Psoas muscle (tissue), 8 donors: ENCODE measurements around the gene CARD11. TPM values are rescaled to one million over a fixed set of nuclear protein-coding genes. Genes with fewer than 3 reads are reported as not detected.
A peak's percentile ranks its signal among the peaks of the same experiment; 100 is the strongest.

Source experiments
- ATAC-seq, 4 donors: fragments of 200-7000 bp; cut with Tn5 transposase; one replicate each; pipeline ENCODE4 v1.9.1; 2020; ENCODE audit warnings: moderate library complexity in 3 of 4, mild to moderate bottlenecking in 2 of 4
- DNase-seq, 2 donors: peaks; one replicate each; pipeline ENCODE4 v3.0.0-alpha.2; 2020
- H3K27ac ChIP-seq: fragments of 200-600 bp; one replicate; pipeline ENCODE4 v1.8.0; 2022
- H3K27me3 ChIP-seq, 3 donors: fragments of 200-600 bp in 1 of 3; one replicate each; pipeline versions ENCODE4 v1.6.1 to v1.8.0; 2013 to 2022; ENCODE audit warnings: low read length in 2 of 3, mild to moderate bottlenecking in 2 of 3, moderate library complexity in 1 of 3; ENCODE audit not compliant: insufficient read depth in 3 of 3
- H3K36me3 ChIP-seq, 2 donors: fragments of 200-600 bp in 1 of 2; one replicate each; pipeline versions ENCODE4 v1.6.1 to v1.8.0; 2013 to 2022; ENCODE audit warnings: low read depth in 1 of 2, mild to moderate bottlenecking in 1 of 2, moderate library complexity in 1 of 2; ENCODE audit not compliant: insufficient read depth in 1 of 2
- H3K4me1 ChIP-seq: fragments of 200-600 bp; one replicate; pipeline ENCODE4 v1.8.0; 2022
- H3K4me3 ChIP-seq: fragments of 200-600 bp; one replicate; pipeline ENCODE4 v1.8.0; 2022; ENCODE audit warnings: mild to moderate bottlenecking
- H3K9me3 ChIP-seq: fragments of 200-600 bp; one replicate; pipeline ENCODE4 v1.8.0; 2022
- WGBS, 3 donors: extraction: QIAGEN DNeasy Blood & Tissue Kit; methylation state at CpG; one replicate each; pipeline versions ENCODE4 v1.1.6 to v1.1.7; 2013; 5-methylcytosine and 5-hydroxymethylcytosine counted together
- intact Hi-C, 2 donors: fragments of 100-400 bp; cut with DNase I; formaldehyde crosslinking; loops; one replicate each; pipeline versions ENCODE4 v1.11.0 to v1.14.2; 2022
- polyA plus RNA-seq, 3 donors: library from polyadenylated mRNA; stranded (reverse); fragments of 200-250 nt; gene quantifications; one replicate each; pipeline ENCODE4 v1.2.3, GENCODE V29; 2013
- total RNA-seq, 4 donors: library from RNA; stranded (reverse); fragmentation: NEBNext Ultra II Directional in 2 of 4; extraction: Animal tissue kit (Norgen Biotek cat#: 25700) in 2 of 4; gene quantifications; one replicate each; pipeline versions ENCODE4 v1.2.1 to v1.2.4, GENCODE V29; 2021 to 2023
- TF ChIP-seq, protein P1 (sequence below): fragments of 200-600 bp; IDR thresholded peaks from one replicate; pipeline ENCODE4 v1.8.0; 2022; ENCODE audit warnings: antibody characterized with exemption
- donor health status: healthy with polysubstance abuse.
- donor health status: DM: no; HTN: no; CAD: no; lungs with moderate emphysema.
- donor health status: Bipolar disorder and iron deficiency.
- donor health status: healthy.
- donor health status: DM: yes; HTN: yes; CAD: no.
- donor health status: DM: no; HTN: no; CAD: no.
- donor health status: DM: no; HTN: no; CAD: no.
- donor health status: DM: yes; HTN: yes; CAD: no.

Gene CARD11
- total and polyA plus RNA-seq, 7 donors = 0.08 to 0.84 (median 0.39) TPM

- TF ChIP-seq, protein P1, sequence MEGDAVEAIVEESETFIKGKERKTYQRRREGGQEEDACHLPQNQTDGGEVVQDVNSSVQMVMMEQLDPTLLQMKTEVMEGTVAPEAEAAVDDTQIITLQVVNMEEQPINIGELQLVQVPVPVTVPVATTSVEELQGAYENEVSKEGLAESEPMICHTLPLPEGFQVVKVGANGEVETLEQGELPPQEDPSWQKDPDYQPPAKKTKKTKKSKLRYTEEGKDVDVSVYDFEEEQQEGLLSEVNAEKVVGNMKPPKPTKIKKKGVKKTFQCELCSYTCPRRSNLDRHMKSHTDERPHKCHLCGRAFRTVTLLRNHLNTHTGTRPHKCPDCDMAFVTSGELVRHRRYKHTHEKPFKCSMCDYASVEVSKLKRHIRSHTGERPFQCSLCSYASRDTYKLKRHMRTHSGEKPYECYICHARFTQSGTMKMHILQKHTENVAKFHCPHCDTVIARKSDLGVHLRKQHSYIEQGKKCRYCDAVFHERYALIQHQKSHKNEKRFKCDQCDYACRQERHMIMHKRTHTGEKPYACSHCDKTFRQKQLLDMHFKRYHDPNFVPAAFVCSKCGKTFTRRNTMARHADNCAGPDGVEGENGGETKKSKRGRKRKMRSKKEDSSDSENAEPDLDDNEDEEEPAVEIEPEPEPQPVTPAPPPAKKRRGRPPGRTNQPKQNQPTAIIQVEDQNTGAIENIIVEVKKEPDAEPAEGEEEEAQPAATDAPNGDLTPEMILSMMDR = no peak
- intact Hi-C loops = loop anchor here in 1 of 2 donors (10.0 kb wide), 1 partner anchor 1035 kb away; no protein-coding TSS in a partner anchor
- H3K27ac ChIP-seq = no peak overlapping the region
- peak in 2 of 4 donors; percentile 30 to 54 for ATAC-seq
- no peak overlapping the region for H3K4me3 ChIP-seq
- no peaks in the 10 kb centered on the region for H3K27me3 ChIP-seq
- H3K36me3 ChIP-seq = no peaks in the 10 kb centered on the region
- 68 to 84% (median 80%) methylated on average over 6 of the region's 6 CpGs for whole genome bisulfite sequencing, 3 donors
- no peak for DNase-seq
- no peaks in the 10 kb centered on the region for H3K9me3 ChIP-seq
- peaks cover 15% of the 10 kb centered on the region for H3K4me1 ChIP-seq
These were observed 183.7 kb downstream of the CARD11 start for GRCh38 chr7:2859952-2860351.

GRCh38 chr7:2858621-2859020, 185.0 kb downstream of the CARD11 start:
- TF ChIP-seq, protein P1 = no peak
- peaks cover 7% of the 10 kb centered on the region for H3K4me1 ChIP-seq
- DNase-seq (no peak), ATAC-seq (no peak)
- H3K4me3 ChIP-seq = no peak overlapping the region
- no peak overlapping the region for H3K27ac ChIP-seq
- intact Hi-C loops = no loop called here
- H3K36me3 ChIP-seq = no peaks in the 10 kb centered on the region
- no peaks in the 10 kb centered on the region for H3K9me3 ChIP-seq
- WGBS, 3 donors = 61 to 77% (median 68%) methylated on average over 5 of the region's 5 CpGs
- H3K27me3 ChIP-seq = no peaks in the 10 kb centered on the region

- DNase-seq = no peak
- Histone ChIP-seq H3K9me3 (no peaks in the 10 kb centered on the region), H3K4me3 (no peak overlapping the region), H3K27ac (no peak overlapping the region), H3K27me3 (no peaks in the 10 kb centered on the region), H3K36me3 (no peaks in the 10 kb centered on the region), H3K4me1 (no peaks in the 10 kb centered on the region)
- peak in 3 of 4 donors; percentile 28 to 39 (median 35) for ATAC-seq
- intact Hi-C loops = no loop called here
- TF ChIP-seq, protein P1 = no peak
- 53 to 69% (median 54%) methylated on average over 5 of the region's 5 CpGs for WGBS, 3 donors
These were observed 187.1 kb downstream of the CARD11 start for GRCh38 chr7:2856388-2857169.

Other genes starting within 250 kb of the CARD11 start
- 10 to 100 TPM; 14.6 to 20.2 (median 15.0) TPM for gene GNA12, start 199.6 kb downstream of the CARD11 start, total RNA-seq
- gene GNA12, start 199.6 kb downstream of the CARD11 start, polyA plus RNA-seq = 10 to 100 TPM in 2 of 3 donors, 1 to 10 TPM in 1; 7.1 to 19.3 (median 17.6) TPM